Activated CD8-positive, alpha-beta memory T cell treated with anti-CD3 and anti-CD28 coated beads, Interleukin-2, amount 10 ng/mL, durations not matched to agents 7 days and 5 days (primary cell): ENCODE results near the gene DHX29. TPM values are rescaled to one million over a fixed set of nuclear protein-coding genes. Genes with fewer than 3 reads are reported as not detected.

ENCODE experiments used
- total RNA-seq, 2 experiments: library from RNA; stranded (reverse); gene quantifications; one replicate each; pipeline ENCODE4 v1.2.3, GENCODE V29; 2021

Gene DHX29
- total RNA-seq, 2 experiments from 2014 or later = 17.1 to 17.3 TPM

Other genes with a start within 250 kb of the DHX29 start
- gene GZMA, start 205.0 kb downstream of the DHX29 start, total RNA-seq = 1,000 to 10,000 TPM in 1 of 2 experiments, 100 to 1,000 TPM in 1; 927 to 1,065 TPM
- not detected for gene GPX8, start 147.5 kb downstream of the DHX29 start, total RNA-seq
- under 1 TPM; 0.53 to 0.75 TPM for gene CDC20B, start 134.5 kb downstream of the DHX29 start, total RNA-seq
- under 1 TPM in 1 of 2 experiments, not detected in 1; 0.21 TPM for gene MCIDAS, start 80.4 kb downstream of the DHX29 start, total RNA-seq
- gene CCNO, start 74.1 kb downstream of the DHX29 start, total RNA-seq = under 1 TPM; 0.26 TPM
- gene MTREX, start 295 bp upstream of the DHX29 start, total RNA-seq = 10 to 100 TPM; 71.2 to 78.0 TPM
- 10 to 100 TPM in 1 of 2 experiments, 1 to 10 TPM in 1; 7.1 to 31.2 TPM for gene PLPP1, start 227.3 kb upstream of the DHX29 start, total RNA-seq